Prostate gland (tissue), 2 donors: ENCODE data around the gene C6orf47. TPM values are rescaled to one million over a fixed set of nuclear protein-coding genes. Genes with fewer than 3 reads are reported as not detected.

Source experiments
- DNase-seq: peaks from one replicate; pipeline ENCODE4 v3.0.0-alpha.2; 2019; ENCODE audit warnings: low spot score
- H3K27ac ChIP-seq, 2 donors: fragments of 200-600 bp; sonication (generic); 2 replicates each; pipeline ENCODE4 v1.5.1; 2017 to 2019
- H3K27me3 ChIP-seq: fragments of 200-600 bp; sonication (generic); replicated peaks from 2 replicates; pipeline ENCODE4 v1.5.1; 2019; ENCODE audit not compliant: insufficient read depth
- H3K36me3 ChIP-seq, 2 donors: fragments of 200-600 bp; sonication (generic); 1 replicate in 1 of 2; 2 replicates in 1 of 2; pipeline versions ENCODE4 v1.5.1 to v1.8.1; 2017 to 2019
- H3K4me1 ChIP-seq: fragments of 200-600 bp; sonication (generic); replicated peaks from 2 replicates; pipeline ENCODE4 v1.5.1; 2019
- H3K4me3 ChIP-seq, 2 donors: fragments of 200-600 bp; sonication (generic); 2 replicates each; pipeline ENCODE4 v1.5.1; 2017 to 2019
- H3K9me3 ChIP-seq: fragments of 200-600 bp; sonication (generic); 2 replicates; pipeline ENCODE4 v1.5.1; 2017
- POLR2A ChIP-seq: fragments of 450-650 bp; IDR thresholded peaks from one replicate; pipeline ENCODE4 v1.6.1; 2016; ENCODE audit warnings: antibody characterized with exemption, mild to moderate bottlenecking
- POLR2AphosphoS5 ChIP-seq: sonication (generic); formaldehyde crosslinking; IDR thresholded peaks from one replicate; pipeline ENCODE4 v1.6.1; 2017; ENCODE audit warnings: antibody characterized with exemption
- WGBS: methylation state at CpG from one replicate; pipeline ENCODE4 v1.1.5; 2018; 5-methylcytosine and 5-hydroxymethylcytosine counted together
- intact Hi-C: fragments of 100-400 bp; cut with DNase I; formaldehyde crosslinking; loops from one replicate; pipeline ENCODE4 v1.14.2; 2022
- total RNA-seq, 2 donors: library from RNA; depleted of rRNA; stranded (reverse); fragments of >200 nt; gene quantifications; one replicate each; pipeline ENCODE4 v1.1.0, GENCODE V29; 2016
- TF ChIP-seq, protein P1 (sequence below), 4 experiments: fragments of 200-600 bp in 2 of 4; fragments of 450-650 bp in 2 of 4; sonication (generic) in 2 of 4; IDR thresholded peaks; 1 replicate in 3 of 4; 2 replicates in 1 of 4; pipeline ENCODE4 v1.5.1; 2016 to 2019; ENCODE audit warnings: antibody characterized with exemption in 4 of 4, mild to moderate bottlenecking in 2 of 4, moderate library complexity in 2 of 4

The C6orf47 gene
- total RNA-seq, 2 donors from 2014 or later = 25.5 to 30.1 TPM

DNA sequence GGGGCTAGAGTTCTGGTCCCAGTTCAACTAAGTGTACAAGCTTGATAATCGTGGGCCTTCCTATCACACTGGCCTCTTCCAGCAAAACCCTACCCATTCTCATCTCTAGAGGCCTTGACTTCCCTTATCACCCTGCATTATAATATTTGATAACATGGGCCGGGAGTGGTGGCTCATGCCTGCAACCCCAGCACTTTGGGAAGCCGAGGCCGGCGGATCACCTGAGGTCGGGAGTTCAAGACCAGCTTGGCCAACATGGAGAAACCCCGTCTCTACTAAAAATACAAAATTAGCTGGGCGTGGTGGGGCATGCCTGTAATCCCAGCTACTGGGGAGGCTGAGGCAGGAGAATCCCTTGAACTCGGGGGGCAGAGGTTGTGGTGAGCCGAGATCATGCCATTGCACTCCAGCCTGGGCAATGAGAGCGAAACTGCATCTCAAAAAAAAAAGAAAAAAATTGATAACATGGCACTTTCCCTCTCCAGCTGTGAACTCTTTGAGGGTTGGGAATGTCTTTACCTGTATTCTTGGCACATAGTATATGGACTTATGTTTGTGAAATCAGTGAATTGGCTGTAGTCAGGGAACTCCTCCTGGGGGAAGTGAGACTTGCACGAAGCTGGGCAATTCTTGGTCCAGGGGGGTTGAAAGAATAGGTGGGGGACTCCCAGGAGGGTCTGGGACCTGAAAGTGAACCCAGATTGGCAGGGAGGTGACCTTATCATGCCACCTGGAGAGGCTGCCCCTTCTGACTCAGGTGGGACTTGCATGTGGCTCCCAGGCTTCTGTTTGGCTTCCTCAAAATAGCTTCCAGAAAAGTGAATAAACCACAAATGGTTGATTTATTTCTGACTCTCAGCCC, 915 bp upstream of the C6orf47 start:
- intact Hi-C loops = no loop called here
- Histone ChIP-seq H3K27me3 (no peaks in the 10 kb centered on the region), H3K27ac (peak overlapping the region; percentile 76 to 87), H3K36me3 (no peaks in the 10 kb centered on the region), H3K9me3 (no peaks in the 10 kb centered on the region), H3K4me3 (peak overlapping the region in 1 of 2 donors; percentile 58), H3K4me1 (peaks cover 24% of the 10 kb centered on the region)
- no peak for DNase-seq
- 82% methylated on average over 12 of the region's 12 CpGs for WGBS
- TF ChIP-seq POLR2AphosphoS5 = no peak

DNA sequence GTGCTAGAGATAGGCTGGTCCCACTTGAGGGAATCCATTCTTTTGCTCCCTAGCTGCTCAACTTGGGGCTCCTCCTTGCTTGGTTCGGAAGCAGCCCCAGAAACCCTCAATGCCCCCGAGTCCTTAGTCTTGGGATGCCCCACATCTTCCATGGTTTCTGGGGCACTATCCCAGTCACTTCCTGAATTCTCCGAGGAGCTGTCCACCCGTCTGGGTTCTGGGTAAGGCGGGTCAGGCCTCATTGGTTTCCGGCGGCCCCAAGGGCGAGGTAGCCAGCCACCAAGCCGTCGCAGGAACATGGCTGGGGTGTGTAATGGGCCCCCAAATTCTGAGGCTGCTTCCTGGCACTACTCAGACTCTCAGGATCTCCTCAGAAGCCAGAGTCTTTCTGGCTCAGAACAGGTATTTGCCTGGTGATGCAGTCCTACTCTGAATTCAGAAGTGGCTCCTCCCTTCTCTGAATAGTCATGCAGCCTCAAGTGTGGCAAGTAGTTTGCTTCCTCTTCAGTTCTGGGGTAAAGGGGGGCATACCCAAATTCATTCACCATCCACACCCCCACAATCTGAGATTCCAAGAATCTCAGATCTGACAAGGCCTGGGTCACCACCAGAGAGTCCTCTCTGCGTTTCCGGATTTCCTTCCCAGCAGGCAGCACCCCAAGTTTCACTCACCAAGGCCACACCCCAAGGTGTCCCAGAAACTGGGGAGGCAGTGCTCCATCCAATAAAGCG, 763 bp downstream of the C6orf47 start:
- Histone ChIP-seq H3K4me3 (peak overlapping the region; percentile 57 to 58), H3K9me3 (no peaks in the 10 kb centered on the region), H3K27ac (peak overlapping the region; percentile 76 to 87), H3K4me1 (peaks cover 24% of the 10 kb centered on the region), H3K36me3 (no peaks in the 10 kb centered on the region), H3K27me3 (no peaks in the 10 kb centered on the region)
- TF ChIP-seq POLR2A (no peak), POLR2AphosphoS5 (no peak)
- TF ChIP-seq, protein P1, sequence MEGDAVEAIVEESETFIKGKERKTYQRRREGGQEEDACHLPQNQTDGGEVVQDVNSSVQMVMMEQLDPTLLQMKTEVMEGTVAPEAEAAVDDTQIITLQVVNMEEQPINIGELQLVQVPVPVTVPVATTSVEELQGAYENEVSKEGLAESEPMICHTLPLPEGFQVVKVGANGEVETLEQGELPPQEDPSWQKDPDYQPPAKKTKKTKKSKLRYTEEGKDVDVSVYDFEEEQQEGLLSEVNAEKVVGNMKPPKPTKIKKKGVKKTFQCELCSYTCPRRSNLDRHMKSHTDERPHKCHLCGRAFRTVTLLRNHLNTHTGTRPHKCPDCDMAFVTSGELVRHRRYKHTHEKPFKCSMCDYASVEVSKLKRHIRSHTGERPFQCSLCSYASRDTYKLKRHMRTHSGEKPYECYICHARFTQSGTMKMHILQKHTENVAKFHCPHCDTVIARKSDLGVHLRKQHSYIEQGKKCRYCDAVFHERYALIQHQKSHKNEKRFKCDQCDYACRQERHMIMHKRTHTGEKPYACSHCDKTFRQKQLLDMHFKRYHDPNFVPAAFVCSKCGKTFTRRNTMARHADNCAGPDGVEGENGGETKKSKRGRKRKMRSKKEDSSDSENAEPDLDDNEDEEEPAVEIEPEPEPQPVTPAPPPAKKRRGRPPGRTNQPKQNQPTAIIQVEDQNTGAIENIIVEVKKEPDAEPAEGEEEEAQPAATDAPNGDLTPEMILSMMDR (IDR thresholded peaks at IDR 0.05) = no peak
- 16% methylated on average over 13 of the region's 13 CpGs for WGBS
- DNase-seq = no peak
- intact Hi-C loops = no loop called here

DNA sequence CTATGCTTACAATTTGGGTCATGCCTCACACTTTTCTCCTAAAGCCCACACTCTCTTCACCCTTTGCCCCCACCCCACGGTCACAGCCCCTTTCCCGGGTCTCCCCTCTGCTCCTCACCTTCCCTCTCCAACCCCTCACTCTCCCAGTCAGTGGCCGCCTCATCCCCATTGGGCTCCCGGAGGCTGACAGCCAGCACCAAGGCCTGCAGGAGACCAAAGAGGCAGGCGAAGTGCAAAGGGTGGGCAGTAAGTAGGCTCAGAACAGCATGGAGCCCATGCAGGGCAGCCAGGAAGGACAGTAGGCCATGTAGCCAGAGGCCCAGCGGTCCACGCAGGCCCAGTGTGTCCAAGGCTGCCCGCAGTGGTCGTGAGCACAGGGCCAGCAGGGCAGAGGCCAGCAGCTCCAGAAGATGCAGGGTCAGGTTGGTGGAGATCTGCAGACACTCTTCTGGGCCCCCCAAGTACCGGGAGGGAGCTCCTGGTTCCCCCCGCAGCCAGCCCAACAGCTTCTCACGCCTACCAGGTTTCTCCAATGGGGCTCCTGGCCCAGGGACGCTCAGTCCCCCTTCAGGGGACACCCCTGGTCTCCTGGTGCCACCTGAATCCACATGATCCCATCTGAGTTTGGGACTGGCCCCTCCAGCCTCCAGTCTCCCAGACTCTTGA, 1.5 kb downstream of the C6orf47 start:
- intact Hi-C loops = no loop called here
- no peak for TF ChIP-seq POLR2A
- Histone ChIP-seq H3K4me1 (peaks cover 24% of the 10 kb centered on the region), H3K36me3 (no peaks in the 10 kb centered on the region), H3K9me3 (no peaks in the 10 kb centered on the region), H3K27me3 (no peaks in the 10 kb centered on the region), H3K27ac (peak overlapping the region in 1 of 2 donors; percentile 76), H3K4me3 (peak overlapping the region; percentile 57 to 58)
- 81% methylated on average over 13 of the region's 13 CpGs for WGBS
- no peak for DNase-seq

DNA sequence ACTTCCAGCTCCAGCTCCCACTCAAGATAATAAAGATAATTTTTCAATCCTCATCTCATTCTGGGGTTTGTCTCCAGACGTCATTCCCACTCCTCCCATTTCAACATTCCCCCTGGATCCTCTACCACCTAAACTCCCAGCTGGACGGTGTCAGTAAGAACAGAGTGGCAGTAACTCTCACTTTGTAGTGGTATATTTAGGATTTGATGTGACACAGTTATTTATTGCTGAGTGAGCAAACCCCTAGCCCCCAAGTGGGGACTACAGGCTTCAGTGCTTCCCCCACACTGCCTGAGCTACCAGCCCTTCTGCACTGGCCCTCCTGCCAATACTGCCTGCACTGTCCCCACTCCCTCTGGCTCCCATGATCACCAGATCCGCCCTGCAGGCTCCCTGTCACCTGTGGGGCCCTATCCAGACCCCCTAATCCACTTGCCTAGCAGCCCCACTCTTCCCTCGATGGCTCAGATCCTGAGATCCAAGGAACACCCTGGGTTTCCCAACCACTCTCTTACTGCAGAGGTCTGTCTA, 2.4 kb downstream of the C6orf47 start:
- WGBS = 70% methylated on average over 4 of the region's 4 CpGs
- DNase-seq = no peak
- intact Hi-C loops = no loop called here

DNA sequence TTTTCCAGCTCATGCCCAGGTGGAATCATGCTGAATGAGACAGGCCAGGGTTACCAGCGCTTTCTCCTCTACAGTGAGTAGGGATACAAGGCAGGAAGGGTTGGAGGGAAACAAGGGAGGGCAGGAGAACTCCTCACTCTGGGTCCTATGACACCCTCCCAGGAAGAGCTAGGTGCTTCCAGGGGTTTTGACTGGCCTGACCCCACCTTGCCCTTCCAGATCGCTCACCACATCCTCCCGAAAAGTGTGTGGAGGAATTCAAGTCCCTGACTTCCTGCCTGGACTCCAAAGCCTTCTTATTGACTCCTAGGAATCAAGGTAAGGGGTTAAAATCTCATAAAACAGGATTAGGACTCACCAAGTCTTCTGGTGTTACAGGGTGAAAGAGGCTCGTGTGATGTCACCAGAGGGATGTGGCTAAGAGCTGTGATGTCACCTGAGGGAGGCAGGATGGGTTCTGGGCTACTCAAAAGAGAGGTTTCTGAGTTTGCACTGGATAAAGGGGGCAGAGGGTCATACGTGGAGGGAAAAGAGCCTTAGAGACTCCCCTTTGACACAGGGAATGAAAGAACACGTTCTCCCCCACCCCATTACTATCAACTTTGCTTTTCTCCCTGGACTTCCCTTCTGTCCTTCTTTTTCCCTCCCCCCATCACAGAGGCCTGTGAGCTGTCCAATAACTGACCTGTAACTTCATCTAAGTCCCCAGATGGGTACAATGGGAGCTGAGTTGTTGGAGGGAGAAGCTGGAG, 3.0 kb downstream of the C6orf47 start:
- DNase-seq = no peak
- H3K27ac ChIP-seq = no peak overlapping the region
- TF ChIP-seq, protein P1 (IDR thresholded peaks at IDR 0.05) = no peak
- TF ChIP-seq POLR2A (no peak), POLR2AphosphoS5 (no peak)
- intact Hi-C loops = no loop called here
- no peaks in the 10 kb centered on the region for H3K27me3 ChIP-seq
- no peaks in the 10 kb centered on the region for H3K36me3 ChIP-seq
- H3K4me3 ChIP-seq = no peak overlapping the region
- no peaks in the 10 kb centered on the region for H3K9me3 ChIP-seq
- WGBS = 77% methylated on average over 6 of the region's 6 CpGs
- peaks cover 16% of the 10 kb centered on the region for H3K4me1 ChIP-seq

More for the DNA sequence above, 2.4 kb downstream of the C6orf47 start:
- no peaks in the 10 kb centered on the region for H3K9me3 ChIP-seq
- H3K4me3 ChIP-seq = no peak overlapping the region
- no peaks in the 10 kb centered on the region for H3K36me3 ChIP-seq
- peaks cover 17% of the 10 kb centered on the region for H3K4me1 ChIP-seq
- H3K27me3 ChIP-seq = no peaks in the 10 kb centered on the region
- H3K27ac ChIP-seq = no peak overlapping the region
- TF ChIP-seq POLR2A = no peak
- TF ChIP-seq POLR2AphosphoS5 = no peak
- TF ChIP-seq, protein P1 (IDR thresholded peaks at IDR 0.05) = no peak
